ENCODE measurements around the gene MISP.

The MISP gene

DNA sequence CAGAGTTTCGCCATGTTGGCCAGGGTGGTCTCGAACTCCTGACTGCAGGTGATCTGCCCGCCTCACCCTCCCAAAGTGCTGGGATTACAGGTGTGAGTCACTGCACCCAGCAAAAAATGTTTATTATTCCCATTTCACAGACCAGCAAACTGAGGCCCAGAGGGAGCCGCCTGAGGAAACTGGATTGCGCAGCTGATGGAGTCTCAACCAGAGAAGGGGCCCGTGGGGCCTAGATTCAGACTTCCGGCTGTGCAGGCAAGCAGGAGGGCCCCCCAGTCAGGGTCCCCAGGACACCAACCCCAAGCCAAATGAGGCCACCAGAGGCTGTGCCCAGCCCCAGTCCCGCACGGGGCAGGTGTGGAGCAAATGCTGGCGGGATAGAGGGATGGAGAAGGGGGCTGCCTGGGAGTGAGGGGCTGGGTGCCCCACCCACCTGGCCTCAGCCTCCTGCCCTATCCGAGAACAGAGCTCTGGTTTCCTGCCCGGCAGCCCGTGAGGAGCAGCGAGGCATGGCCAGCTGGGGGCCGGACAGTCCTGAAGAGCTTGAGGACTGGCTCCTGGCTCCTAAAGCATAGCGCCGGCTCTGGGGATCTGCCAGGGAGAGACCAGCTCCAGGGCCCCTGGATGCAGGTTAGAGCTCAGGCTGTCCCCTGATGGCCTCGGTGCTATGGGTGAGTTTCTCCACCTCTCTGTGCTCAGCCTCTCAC, 22.0 kb downstream of the MISP start:
- no peak for DNase-seq (ENCODE audit: low read depth in 2 of 2)

DNA sequence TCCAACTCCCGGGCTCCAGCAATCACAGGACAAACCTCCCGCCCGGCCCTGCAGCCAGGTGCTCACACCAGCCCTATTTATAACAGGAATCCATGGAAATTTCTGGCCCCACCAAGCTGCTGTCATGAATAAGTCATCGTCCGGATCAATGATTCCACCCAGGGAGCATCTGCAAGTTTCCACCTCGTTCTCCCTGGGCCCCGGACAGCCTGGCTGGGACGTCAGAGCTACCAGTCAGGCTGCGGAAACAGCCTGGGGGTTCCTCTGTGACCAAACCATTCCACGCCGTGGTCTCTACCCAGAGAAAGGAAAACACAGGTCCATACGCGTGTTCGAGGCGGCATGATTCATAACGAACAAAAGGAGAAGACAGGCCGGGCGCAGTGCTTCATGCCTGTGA, 25.6 kb downstream of the MISP start:
- no peak for DNase-seq (ENCODE audit: low read depth in 2 of 2)

DNA sequence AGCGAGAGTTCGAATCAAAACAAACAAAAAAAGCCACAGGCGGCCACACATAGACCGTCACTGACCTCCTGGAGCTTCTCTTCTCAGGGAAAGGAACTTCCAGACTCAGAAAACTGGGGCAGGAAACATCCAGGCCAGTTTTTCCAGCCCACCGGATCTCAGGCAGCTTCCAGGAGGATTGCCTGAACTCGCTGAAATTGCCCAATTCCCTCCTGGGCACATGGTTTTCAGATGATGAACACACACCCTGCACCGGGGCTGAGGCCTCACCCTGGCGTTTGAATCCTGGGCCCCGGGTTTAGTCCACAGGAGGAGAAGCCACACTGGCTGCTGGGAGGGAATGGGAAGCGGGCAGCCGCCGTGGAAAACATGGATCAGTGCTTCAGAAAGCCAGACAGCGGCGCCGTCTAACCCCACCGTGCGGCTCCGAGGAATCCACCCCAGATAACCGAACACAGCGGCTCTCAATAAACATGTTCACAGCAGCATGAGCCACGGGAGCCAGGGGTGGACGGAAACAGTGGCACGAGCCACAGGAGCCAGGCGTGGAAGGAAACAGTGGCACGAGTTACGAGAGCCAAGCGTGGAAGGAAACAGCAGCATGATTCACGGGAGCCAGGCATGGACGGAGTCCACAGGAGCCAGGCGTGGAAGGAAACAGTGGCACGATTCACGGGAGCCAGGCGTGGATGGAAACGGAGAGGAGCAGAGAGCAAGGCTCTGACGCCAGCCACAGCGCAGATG, 28.2 kb downstream of the MISP start:
- DNase-seq (ENCODE audit: low read depth in 2 of 2), result no peak

DNA sequence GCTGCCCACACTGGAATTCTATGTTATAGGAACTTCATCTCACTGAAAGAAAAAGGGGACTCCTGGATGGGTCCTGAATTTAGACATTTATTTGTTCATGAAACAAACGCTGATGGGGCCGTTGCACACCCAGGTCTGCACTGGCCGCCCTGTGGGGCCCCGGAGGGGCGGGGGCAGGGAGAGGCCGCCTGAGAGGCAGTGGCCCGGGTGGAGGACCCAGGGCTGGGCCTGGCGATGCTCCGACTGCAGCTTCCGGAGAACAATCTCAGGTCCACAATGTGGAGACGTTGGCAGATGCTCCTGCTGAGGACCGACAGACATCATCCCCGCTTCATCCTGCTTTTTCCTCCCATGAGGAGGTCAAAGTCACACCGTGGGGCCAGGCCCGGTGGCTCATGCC, 30.0 kb downstream of the MISP start:
- DNase-seq (ENCODE audit: low read depth in 2 of 2), result no peak

DNA sequence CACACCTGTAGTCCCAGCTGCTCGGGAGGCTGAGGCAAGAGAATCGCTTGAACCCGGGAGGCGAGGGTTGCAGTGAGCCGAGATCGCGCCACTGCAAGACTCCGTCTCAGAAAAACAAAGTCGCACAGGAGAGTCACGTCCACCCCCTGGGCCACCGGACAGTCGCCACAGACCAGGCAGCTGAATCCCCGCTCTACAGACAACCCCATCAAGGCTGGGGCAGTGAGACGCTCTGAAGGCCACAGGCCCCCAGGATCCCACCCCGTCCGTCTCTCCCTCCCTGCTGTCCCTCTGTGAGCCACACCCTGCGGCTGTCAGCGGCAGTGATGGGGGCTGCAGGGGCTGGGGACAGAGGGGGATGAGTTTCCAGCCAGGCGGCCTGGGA, 30.9 kb downstream of the MISP start:
- no peak for DNase-seq (ENCODE audit: low read depth in 2 of 2)

DNA sequence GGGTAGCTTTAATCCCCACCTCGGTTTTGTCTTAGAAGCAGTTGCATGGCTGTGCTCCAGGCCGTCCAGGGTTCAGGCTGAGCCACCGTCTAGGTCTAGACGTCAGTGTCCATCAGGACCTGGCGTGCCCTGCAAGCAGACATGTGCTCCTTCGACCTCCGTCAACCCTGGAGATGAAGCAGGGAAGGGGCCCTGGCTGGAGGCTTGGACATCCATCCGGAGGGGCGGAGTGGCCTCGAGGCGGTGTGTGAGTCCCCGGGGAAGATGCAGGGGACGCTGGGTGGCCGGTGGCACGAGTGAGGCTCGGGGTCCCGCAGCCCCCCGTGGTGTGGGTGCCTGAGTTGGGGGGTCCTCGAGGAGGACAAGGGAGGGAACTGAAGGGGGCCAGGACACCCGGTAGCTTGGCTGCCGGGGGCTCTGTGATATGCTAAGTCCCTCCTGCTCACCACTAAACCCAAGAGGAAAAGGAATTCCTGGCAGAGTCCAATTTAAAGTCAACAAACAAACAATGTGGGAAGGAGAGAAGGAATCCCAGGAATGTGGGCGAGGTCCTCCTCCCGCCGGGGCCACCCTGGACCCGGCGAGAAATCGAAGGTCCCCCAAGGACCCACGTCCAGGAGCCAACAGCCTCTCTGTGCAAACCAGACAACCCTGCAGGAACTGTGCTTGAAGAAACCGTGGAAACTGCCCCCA, 31.4 kb downstream of the MISP start:
- no peak for DNase-seq (ENCODE audit: low read depth in 2 of 2)

DNA sequence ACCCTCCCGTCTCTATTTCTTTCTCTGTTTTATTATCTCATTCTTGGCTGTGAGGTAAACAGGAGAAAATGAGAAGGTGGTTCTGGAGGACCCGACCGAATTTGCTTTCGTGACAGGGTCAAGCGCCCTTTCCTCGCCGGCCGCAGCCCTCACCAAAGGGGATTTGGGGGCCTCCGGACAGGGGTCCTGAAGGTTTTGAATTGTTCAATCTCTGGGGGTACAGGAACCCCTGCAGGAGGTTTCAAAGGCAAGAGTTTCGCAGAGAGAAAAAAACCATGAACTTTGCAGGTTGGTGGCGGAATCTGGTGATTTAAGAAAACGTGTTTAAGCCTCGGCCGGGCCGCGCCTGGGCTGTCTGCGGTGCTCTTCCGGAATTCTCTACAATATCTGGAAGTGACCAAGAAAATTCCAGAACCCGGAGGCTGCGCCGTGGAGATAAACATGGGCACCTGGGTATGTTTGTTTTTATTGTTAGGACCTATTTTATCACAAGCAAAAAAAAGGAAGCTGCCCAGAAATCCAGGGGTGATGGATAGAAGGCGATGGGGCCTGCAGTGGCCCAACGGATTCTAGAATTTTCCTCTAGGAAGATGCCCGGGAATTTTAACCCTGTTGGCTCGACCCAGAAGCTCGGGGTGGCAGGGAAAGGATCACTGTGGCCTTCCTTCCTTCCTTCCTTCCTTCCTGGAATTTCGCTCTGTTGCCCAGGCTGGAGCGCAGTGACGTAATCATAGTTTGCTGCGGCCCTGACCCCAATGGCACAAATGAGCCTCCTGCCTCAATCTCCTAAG, 32.2 kb downstream of the MISP start:
- DNase-seq (ENCODE audit: low read depth in 2 of 2), result no peak

DNA sequence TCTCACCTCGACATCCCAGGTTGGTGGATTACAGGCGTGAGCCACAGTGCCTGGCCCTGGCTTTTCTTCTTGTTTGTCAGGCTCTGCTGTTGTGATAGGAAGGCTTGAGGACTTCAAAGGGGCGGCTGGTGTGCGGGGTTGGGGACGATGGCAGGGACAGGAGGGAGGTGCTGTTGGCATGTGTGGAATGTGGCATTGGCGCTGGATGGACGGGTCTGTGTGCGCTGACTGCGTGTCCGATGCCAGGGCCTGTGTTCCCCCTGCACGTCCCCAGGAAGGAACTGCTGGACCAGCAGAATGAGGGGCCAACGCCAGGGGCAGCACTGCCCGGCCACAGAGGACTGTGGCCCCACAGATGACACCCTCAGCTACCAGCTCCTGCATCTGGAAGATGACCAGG, 33.6 kb downstream of the MISP start:
- no peak for DNase-seq (ENCODE audit: low read depth in 2 of 2)

DNA sequence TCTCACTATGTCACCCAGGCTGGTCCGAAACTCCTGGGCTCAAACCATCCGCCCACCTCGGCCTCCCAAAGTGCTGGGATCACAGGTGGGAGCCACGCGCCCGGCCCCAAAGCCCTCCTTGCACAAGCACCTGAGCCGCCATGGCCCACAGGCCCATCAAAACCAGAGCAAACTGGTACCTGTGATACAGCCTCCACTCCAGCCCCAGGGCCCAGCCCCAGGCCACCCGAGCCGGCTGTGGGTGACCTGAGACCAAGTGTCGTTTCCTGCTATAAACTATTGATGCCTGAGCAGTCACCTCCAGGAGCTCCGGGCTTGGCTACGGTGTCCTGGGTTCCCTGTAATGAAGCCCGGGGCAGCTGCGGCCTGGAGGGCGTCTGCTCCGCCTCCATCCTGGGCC, 36.6 kb downstream of the MISP start:
- no peak for DNase-seq (ENCODE audit: low read depth in 2 of 2)

DNA sequence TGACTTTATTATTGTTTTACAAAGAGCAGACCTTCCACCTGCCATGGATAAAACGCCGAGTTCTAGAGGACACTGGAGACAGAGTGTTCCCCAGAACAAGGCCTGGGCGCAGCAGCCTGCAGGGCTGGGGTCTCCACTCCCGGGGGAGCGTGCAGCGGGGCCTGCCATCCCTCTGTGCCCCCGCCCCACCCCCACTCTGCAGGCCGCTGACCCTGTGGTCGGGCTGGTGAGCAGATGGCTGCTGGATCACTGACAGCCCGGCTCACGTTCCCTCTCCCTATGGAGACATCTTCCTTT, 37.7 kb downstream of the MISP start:
- DNase-seq (ENCODE audit: low read depth in 2 of 2), result no peak

DNA sequence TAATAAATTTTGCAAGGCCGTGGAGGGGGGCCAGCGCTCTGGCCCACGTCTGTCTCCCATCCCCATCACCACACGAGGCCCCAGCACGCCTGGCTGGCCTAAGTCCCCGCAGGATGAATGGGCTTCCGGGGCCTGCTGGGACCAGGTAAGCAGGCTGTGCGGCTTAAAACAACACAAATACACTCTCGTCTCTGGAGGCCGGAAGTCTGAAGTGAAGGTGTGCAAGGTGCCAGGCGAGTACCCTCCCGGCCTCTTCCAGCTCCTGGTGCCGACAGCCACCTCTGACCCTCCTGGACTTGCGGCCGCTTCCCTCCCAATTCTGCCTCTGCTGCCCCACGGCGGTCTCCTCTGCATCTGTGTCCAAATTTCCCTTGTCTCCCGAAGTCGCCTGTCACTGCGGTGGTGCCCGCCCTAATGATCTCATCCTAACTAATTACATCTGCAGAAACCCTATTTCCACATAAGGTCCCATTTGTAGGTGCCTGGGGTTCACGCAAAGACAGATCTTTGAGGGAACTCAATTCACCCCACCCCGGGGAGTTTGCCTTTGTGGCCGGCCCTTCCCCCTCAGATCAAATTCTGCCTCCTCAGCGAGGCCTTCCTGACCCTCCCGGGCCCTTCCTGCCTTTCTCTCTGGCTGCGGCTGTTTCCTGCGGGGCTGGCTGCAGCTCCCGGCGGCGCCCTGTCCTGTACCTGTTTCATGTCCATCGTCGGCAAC, 38.2 kb downstream of the MISP start:
- DNase-seq (ENCODE audit: low read depth in 2 of 2), result no peak

DNA sequence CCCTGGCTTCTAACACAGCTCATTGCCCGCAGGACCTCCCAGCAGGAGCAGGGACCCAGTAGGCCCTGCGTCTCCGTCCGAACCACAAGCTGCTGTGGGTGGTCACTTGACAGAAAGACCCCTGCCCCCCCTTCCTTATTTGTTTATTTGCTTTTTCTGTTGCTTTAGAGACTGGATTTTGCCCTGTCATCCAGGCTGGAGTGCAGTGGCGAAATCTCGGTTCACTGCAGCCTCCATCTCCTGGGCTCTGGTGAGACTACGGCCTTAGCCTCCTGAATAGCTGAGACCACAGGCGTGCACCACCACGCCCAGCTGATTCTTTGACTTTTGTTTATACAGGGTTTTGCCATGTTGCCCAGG, 38.8 kb downstream of the MISP start:
- DNase-seq (ENCODE audit: low read depth in 2 of 2), result no peak

DNA sequence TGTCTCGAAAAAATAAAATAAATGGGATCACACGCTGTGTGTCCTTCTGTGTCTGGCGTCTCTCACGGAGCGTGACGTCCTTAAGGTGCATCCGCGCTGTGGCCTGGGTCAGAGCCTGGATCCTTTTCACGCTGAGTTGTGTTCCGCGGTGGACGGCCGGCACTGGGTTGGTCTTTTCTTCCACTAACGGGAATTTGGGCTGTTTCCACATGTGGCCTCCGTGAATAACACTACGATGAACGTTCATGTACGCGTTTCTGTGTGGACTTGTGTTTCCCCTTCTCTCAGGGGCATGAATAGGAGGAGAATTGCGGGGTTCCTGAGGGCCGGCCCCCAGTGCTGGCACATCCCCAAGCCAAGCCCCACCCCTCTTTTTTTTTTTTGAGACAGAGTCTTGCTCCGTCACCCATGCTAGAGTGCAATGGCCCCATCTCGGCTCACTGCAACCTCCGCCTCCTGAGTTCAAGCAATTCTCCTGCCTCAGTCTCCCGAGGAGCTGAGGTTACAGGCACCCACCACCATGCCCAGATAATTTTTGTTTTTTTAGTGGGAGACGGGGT, 40.2 kb downstream of the MISP start:
- DNase-seq (ENCODE audit: low read depth in 2 of 2), result no peak

DNA sequence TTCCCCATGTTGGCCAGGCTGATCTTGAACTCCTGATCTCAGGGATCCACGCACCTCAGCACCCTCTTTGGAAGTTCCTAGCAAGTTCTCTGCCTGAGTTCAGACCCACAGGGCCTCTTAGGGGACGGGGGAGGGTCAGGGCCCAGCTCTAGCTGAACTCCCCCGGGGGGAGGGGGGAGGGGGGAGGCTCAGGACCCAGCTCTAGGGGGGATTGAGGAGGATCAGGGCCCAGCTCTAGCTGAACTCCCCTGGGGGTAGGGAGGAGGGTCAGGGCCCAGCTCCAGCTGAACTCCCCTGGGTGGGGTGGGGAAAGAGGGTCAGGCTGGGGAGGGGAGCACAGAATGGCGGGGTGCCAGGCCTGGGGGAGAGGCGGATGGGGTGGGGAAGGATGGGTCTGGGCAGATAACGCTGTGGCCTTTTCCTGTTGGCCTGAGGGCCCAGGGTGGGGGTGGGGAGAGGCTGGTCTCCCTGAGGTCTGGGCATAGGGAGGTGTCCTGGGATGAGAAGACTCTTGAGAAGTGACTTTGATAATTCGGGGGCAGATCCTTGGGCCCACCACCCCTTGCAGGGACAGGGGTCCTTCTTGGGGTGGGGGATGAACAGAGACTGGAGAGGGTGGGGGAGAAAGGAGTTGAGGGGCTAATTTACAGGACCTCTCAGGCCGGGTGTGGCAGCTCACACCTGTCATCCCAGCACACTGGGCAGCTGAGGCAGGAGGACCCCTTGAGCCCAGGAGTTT, 40.8 kb downstream of the MISP start:
- DNase-seq (ENCODE audit: low read depth in 2 of 2), result no peak

DNA sequence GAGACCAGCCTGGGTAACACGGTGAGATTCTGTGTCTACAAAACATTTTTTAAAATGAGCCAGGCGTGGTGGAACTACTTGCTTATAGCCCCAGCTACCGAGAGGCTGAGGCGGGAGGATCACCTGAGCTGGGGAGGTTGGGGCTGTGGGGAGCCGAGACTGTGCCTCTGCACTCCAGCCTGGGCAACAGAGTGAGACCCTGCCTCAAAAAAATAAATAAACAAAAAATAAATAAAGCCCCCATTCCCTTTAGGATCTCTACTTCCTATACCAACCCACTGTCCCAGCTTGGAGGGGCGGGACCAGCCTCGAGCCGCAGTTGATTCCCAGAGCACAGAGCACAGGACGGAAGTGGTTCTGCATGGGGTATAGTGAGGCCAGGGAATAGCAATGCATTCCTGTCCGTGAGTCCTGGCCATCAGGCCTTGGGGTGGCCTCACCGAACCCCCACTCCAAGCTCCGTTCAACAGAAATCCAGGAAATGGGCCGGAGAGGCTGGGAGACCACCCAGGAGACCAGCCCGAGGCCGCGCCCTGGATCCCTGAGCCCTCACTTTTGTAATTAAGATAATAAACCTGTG, 41.5 kb downstream of the MISP start:
- no peak for DNase-seq (ENCODE audit: low read depth in 2 of 2)

DNA sequence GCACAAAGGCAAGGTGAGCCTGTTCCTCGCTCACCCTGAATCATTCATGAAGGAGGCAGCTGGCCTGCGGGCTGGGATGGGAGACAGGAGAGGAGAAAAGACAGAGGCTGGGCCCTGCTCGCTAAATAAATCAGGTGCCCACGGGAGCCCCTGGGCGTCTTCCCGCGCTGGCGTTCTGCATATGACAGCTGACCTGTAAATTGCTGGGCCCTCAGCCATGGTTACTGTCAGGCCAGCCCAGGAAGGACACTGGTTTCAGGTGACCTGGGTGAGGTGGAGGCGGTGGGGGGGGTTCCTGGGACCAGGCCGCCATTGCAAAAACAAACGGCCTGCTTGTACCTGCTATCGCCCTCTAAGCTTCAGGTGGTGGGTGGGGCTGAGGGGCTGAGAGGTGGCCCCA, 42.9 kb downstream of the MISP start:
- DNase-seq (ENCODE audit: low read depth in 2 of 2), result no peak

DNA sequence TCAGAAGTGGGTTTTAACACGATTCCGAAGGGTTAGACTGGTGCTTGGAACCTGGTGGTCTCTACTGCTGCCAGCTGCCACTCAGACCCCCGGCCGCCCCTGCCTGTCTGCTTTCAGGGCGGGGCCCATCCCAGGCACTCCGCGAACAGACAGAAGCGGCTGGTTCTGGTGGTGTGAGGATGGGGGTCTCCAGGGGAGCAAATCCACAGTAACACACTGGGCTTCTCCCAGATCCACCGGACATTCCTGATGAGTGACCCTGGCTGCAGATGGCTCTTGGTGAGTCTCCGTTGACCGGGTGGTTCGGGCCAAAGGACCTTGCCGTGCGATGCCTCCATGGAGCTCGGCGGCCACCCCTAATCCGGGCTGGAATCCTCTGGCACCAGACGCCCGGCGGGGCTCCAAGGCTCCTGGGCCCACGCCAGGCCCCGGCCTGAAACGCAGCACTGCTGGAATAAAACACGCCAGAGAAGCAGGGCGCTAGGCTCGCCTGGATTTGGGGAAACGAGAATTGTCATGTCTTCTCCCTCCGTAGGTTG, 44.2 kb downstream of the MISP start:
- DNase-seq (ENCODE audit: low read depth in 2 of 2), result no peak

DNA sequence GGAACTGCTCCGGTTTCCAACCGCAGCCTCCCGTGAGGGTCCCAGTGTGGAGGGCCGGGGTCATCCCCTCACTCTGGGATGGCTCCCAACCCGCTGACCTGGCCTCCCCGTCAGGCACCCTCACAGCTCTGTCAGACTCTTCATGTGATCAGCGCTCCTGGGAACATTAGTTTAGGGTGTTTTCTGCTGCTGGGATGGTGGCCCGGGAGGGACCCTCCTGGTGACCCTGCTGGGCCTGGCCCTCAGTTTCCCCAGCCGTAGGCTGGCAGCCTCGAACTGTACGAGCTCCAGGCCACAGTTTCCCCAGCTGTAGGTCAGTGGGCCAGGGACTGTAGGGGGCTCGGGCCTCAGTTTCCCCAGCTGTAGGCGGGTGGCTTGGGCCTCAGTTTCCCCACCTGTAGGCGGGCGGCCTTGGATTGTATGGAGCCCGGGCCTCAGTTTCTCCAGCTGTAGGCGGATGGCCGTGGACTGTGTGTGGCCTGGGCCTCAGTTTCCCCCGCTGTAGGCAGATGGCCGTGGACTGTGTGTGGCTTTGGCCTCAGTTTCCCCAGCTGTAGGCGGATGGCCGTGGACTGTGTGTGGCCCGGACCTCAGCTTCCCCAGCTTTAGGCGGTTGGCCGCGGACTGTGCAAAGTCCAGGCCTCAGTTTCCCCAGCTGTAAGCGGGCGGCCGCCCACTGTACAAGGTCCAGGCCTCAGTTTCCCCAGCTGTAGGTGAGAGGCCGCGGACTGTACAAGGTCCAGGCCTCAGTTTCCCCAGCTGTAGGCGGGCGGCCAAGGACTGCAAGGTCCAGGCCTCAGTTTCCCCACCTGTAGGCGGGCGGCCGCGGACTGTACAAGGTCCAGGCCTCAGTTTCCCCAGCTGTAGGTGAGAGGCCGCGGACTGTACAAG, 45.0 kb downstream of the MISP start:
- no peak for DNase-seq (ENCODE audit: low read depth in 2 of 2)
